Measurements from ENCODE around the gene DNAH17.

DNAH17 gene, protein sequence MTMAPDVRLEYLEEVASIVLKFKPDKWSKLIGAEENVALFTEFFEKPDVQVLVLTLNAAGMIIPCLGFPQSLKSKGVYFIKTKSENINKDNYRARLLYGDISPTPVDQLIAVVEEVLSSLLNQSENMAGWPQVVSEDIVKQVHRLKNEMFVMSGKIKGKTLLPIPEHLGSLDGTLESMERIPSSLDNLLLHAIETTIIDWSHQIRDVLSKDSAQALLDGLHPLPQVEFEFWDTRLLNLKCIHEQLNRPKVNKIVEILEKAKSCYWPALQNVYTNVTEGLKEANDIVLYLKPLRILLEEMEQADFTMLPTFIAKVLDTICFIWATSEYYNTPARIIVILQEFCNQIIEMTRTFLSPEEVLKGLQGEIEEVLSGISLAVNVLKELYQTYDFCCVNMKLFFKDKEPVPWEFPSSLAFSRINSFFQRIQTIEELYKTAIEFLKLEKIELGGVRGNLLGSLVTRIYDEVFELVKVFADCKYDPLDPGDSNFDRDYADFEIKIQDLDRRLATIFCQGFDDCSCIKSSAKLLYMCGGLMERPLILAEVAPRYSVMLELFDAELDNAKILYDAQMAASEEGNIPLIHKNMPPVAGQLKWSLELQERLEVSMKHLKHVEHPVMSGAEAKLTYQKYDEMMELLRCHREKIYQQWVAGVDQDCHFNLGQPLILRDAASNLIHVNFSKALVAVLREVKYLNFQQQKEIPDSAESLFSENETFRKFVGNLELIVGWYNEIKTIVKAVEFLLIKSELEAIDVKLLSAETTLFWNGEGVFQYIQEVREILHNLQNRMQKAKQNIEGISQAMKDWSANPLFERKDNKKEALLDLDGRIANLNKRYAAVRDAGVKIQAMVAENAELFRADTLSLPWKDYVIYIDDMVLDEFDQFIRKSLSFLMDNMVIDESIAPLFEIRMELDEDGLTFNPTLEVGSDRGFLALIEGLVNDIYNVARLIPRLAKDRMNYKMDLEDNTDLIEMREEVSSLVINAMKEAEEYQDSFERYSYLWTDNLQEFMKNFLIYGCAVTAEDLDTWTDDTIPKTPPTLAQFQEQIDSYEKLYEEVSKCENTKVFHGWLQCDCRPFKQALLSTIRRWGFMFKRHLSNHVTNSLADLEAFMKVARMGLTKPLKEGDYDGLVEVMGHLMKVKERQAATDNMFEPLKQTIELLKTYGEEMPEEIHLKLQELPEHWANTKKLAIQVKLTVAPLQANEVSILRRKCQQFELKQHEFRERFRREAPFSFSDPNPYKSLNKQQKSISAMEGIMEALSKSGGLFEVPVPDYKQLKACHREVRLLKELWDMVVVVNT (N-terminal part only)

DNA sequence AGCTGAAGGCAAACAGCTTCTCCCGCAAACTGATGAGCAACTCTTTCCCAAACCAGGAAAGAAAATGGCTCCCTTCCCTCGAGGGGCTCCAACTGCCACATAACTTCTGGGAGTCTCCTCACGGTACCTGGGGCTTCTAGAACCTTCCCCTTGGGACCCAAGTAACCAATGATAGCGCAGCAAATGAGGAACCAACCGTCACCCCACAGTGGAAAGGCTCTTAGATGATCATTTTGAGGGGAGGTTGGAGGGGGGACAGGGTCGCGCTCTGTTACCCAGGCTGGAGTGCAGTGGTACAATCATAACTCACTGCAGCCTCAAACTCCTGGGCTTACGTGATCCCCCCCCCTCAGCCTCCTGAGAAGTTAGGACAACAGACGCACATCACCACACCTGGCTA, at the start of gene DNAH17:
TSS of gene DNAH17 (minus strand) at position 101 of the 400 bp plus-strand sequence. CDS start 2,339 bp downstream, outside the sequence.
- Histone ChIP-seq H3K27me3 (ENCODE audit: insufficient read depth, poor library complexity, severe bottlenecking) (no peaks in the 10 kb centered on the region), H3K9me3 (ENCODE audit: severe bottlenecking) (no peaks in the 10 kb centered on the region), H3K4me1 (ENCODE audit: insufficient read depth, poor library complexity, severe bottlenecking) (no peaks in the 10 kb centered on the region), H3K4me3 (ENCODE audit: severe bottlenecking) (no peak within 1 kb of the TSS), H3K36me3 (ENCODE audit: low read depth) (no peaks in the 10 kb centered on the region), H3K27ac (ENCODE audit: poor library complexity, severe bottlenecking) (no peak within 1 kb of the TSS)
- ATAC-seq (ENCODE audit: low read depth) (no peak), DNase-seq (ENCODE audit: low spot score) (no peak)
- TF ChIP-seq, protein P1, sequence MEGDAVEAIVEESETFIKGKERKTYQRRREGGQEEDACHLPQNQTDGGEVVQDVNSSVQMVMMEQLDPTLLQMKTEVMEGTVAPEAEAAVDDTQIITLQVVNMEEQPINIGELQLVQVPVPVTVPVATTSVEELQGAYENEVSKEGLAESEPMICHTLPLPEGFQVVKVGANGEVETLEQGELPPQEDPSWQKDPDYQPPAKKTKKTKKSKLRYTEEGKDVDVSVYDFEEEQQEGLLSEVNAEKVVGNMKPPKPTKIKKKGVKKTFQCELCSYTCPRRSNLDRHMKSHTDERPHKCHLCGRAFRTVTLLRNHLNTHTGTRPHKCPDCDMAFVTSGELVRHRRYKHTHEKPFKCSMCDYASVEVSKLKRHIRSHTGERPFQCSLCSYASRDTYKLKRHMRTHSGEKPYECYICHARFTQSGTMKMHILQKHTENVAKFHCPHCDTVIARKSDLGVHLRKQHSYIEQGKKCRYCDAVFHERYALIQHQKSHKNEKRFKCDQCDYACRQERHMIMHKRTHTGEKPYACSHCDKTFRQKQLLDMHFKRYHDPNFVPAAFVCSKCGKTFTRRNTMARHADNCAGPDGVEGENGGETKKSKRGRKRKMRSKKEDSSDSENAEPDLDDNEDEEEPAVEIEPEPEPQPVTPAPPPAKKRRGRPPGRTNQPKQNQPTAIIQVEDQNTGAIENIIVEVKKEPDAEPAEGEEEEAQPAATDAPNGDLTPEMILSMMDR (IDR thresholded peaks at IDR 0.05; ENCODE audit: poor library complexity, severe bottlenecking), result no peak

DNA sequence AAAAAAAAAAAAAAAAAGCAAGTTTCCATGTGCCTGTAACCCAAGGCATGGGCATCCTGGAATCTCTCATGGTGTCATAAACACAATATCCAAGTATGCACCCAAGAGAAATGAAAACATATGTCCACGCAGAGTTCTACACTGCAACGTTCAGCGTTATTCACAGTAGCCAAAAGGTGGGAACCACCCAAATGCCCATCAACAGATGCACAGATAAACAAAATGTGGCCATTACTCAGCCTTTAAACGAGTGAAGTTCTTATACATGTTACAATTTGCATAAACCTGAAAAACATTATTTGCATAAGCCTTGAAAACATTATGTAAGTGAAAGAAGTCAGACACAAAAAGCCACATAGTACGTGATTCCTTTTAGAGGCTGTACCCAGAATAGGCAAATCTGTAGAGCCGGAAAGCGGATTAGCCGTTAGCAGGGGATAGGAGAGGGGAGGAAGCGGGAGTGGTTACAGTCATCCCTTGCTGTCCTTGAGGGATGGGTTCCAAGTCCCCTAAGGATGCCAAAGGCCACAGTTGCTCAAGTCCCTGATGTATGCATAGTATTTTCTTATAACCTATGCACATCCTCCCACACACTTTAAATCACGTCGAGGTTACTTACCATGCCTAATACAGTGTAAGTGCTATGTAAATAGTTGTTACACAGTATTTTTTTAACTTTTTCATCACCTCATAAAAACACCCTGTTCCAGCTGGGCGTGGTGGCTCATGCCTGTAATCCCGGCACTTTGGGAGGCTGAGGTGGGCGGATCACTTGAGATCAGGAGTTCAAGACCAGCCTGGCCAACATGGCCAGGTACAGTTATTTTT, 47.3 kb upstream of the DNAH17 start:
- no peaks in the 10 kb centered on the region for H3K9me3 ChIP-seq (ENCODE audit: severe bottlenecking)
- H3K27me3 ChIP-seq (ENCODE audit: insufficient read depth, poor library complexity, severe bottlenecking), result no peaks in the 10 kb centered on the region
- ATAC-seq (ENCODE audit: low read depth), result no peak
- DNase-seq (ENCODE audit: low spot score), result no peak
- no peaks in the 10 kb centered on the region for H3K4me1 ChIP-seq (ENCODE audit: insufficient read depth, poor library complexity, severe bottlenecking)
- TF ChIP-seq, protein P1 (IDR thresholded peaks at IDR 0.05; ENCODE audit: poor library complexity, severe bottlenecking), result no peak
- H3K4me3 ChIP-seq (ENCODE audit: severe bottlenecking), result no peak overlapping the region
- H3K36me3 ChIP-seq (ENCODE audit: low read depth), result no peaks in the 10 kb centered on the region
- H3K27ac ChIP-seq (ENCODE audit: poor library complexity, severe bottlenecking), result no peak overlapping the region

DNA sequence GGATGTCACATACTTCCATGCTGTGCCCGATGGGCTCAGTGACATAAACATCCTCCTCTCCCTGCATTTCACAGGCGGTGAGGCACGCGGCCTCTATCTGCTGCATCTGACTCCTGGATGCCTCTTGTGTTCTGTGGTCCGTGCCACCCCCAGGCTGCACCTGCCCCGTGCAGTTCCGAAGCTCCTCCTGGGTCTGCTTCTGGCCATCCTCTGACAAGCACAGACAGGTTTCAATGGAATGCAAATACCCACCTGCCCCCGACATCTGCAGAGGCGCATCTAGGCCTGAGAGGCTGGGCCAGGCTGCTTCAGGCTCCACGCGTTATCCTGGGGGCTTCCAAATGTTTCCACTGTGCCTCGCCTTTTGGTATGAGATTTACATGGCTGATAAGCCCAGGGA, 46.3 kb upstream of the DNAH17 start:
- no peak overlapping the region for H3K27ac ChIP-seq (ENCODE audit: poor library complexity, severe bottlenecking)
- DNase-seq (ENCODE audit: low spot score) (no peak), ATAC-seq (ENCODE audit: low read depth) (no peak)
- no peaks in the 10 kb centered on the region for H3K4me1 ChIP-seq (ENCODE audit: insufficient read depth, poor library complexity, severe bottlenecking)
- H3K36me3 ChIP-seq (ENCODE audit: low read depth), result no peaks in the 10 kb centered on the region
- H3K4me3 ChIP-seq (ENCODE audit: severe bottlenecking), result no peak overlapping the region
- TF ChIP-seq, protein P1 (IDR thresholded peaks at IDR 0.05; ENCODE audit: poor library complexity, severe bottlenecking), result no peak
- H3K9me3 ChIP-seq (ENCODE audit: severe bottlenecking), result no peaks in the 10 kb centered on the region
- H3K27me3 ChIP-seq (ENCODE audit: insufficient read depth, poor library complexity, severe bottlenecking), result no peaks in the 10 kb centered on the region

DNA sequence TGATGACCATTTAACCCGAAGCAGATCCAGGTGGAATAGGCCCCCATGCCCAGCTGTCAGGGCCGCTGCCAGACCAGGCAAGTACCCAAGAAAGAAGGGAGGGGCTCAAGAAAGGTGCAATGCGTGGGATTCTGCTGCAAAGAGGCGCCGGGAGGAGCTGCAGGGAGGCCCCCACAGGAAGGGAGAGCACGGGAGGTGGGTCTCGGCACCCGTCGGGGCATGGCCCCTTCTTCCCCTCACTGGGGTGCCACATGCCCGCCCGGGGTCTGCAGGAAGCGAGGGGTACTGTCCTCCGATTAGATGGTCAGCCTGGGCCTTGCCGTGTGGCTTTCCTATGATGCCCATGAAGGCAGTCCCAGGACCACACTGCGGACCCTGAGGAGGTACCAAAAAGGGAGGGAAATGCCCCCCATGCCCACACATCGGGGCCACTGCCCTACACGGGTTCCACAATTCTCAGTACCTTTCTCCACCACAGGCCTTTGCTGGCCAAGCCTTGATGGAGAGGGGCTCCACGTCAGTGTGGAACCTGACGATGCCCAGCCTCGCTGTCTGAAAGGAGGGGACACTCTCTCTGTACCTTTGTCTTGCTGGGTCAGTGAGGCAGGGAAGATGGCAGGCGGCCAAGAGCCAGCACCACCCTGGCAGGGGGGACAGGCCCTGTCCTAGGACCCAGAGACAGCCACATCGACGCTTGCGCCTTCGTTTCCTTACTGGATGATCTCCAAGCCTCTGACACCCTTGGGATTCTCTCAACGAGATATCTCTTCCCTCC, 45.5 kb upstream of the DNAH17 start:
- H3K4me3 ChIP-seq (ENCODE audit: severe bottlenecking), result no peak overlapping the region
- DNase-seq (ENCODE audit: low spot score) (no peak), ATAC-seq (ENCODE audit: low read depth) (no peak)
- no peaks in the 10 kb centered on the region for H3K4me1 ChIP-seq (ENCODE audit: insufficient read depth, poor library complexity, severe bottlenecking)
- H3K9me3 ChIP-seq (ENCODE audit: severe bottlenecking), result no peaks in the 10 kb centered on the region
- H3K27me3 ChIP-seq (ENCODE audit: insufficient read depth, poor library complexity, severe bottlenecking), result no peaks in the 10 kb centered on the region
- no peaks in the 10 kb centered on the region for H3K36me3 ChIP-seq (ENCODE audit: low read depth)
- TF ChIP-seq, protein P1 (IDR thresholded peaks at IDR 0.05; ENCODE audit: poor library complexity, severe bottlenecking), result no peak
- H3K27ac ChIP-seq (ENCODE audit: poor library complexity, severe bottlenecking), result no peak overlapping the region

Measured in RWPE2 (cell line).